HL-60 (cell line): ENCODE data around the gene ST3GAL4.
"Not testable (repeated sequence)": the region's sequence is repeated elsewhere in the genome, so short reads cannot be mapped to it uniquely, and the experiment has no call there.

Experiments used
- DNase-seq, 2 experiments: peaks; one replicate each; pipeline ENCODE4 v3.0.0-alpha.2; 2010 to 2020; ENCODE audit warnings: low read depth in 1 of 2, low spot score in 1 of 2
- H3K27ac ChIP-seq: fragments of 250-450 bp; sonication (Bioruptor Pico); replicated peaks from 2 replicates; pipeline ENCODE4 v1.5.1; 2020; ENCODE audit warnings: mild to moderate bottlenecking, moderate library complexity
- H3K27me3 ChIP-seq: fragments of 250-450 bp; sonication (Bioruptor Pico); 2 replicates; pipeline ENCODE4 v1.5.1; 2021; ENCODE audit warnings: mild to moderate bottlenecking, moderate library complexity; ENCODE audit not compliant: insufficient read depth, poor library complexity, severe bottlenecking
- H3K4me3 ChIP-seq: replicated peaks from 2 replicates; pipeline ENCODE4 v1.5.1; 2011; ENCODE audit warnings: mild to moderate bottlenecking, control low read depth, low read length; ENCODE audit not compliant: insufficient read depth
- CTCF ChIP-seq: IDR thresholded peaks from one replicate; pipeline ENCODE4 v1.5.1; 2011; ENCODE audit warnings: low read length, control low read depth, inconsistent platforms; ENCODE audit not compliant: insufficient read depth
- GABPA ChIP-seq: IDR thresholded peaks from 2 replicates; pipeline ENCODE4 v1.6.1; 2012; ENCODE audit warnings: low read depth
- POLR2AphosphoS5 ChIP-seq: IDR thresholded peaks from 2 replicates; pipeline ENCODE4 v1.6.1; 2012; ENCODE audit warnings: low read depth
- REST ChIP-seq: IDR thresholded peaks from 2 replicates; pipeline ENCODE4 v1.6.1; 2012; ENCODE audit warnings: low read depth; ENCODE audit not compliant: insufficient replicate concordance
- SPI1 ChIP-seq: IDR thresholded peaks from 2 replicates; pipeline ENCODE4 v1.6.1; 2012; ENCODE audit warnings: low read depth, mild to moderate bottlenecking, borderline replicate concordance

ST3GAL4 gene

GRCh38 chr11:126361400-126361799 lies 5.9 kb downstream of the ST3GAL4 start:
- TF ChIP-seq SPI1 (peak; percentile 54; the same call in 1 of the 2 replicates), POLR2AphosphoS5 (no peak)
- DNase-seq, result no peak
- Histone ChIP-seq H3K27ac (peak overlapping the region; percentile 11), H3K27me3 (no peaks in the 10 kb centered on the region), H3K4me3 (no peak overlapping the region)

GRCh38 chr11:126362879-126363655 lies 7.6 kb downstream of the ST3GAL4 start:
- TF ChIP-seq SPI1, result no peak
- TF ChIP-seq CTCF, result no peak
- TF ChIP-seq POLR2AphosphoS5, result no peak
- no peak for TF ChIP-seq GABPA
- no peak for TF ChIP-seq REST
- no peak for DNase-seq
- Histone ChIP-seq H3K27ac (peak overlapping the region; percentile 9; the same call in 1 of the 2 replicates), H3K27me3 (no peaks in the 10 kb centered on the region), H3K4me3 (no peak overlapping the region)

GRCh38 chr11:126363706-126364248 lies 8.3 kb downstream of the ST3GAL4 start:
- no peak for DNase-seq
- Histone ChIP-seq H3K27ac (peak overlapping the region; percentile 27; the same call in 1 of the 2 replicates), H3K27me3 (no peaks in the 10 kb centered on the region), H3K4me3 (no peak overlapping the region)
- TF ChIP-seq GABPA, result no peak
- no peak for TF ChIP-seq CTCF
- no peak for TF ChIP-seq POLR2AphosphoS5
- TF ChIP-seq SPI1, result no peak
- no peak for TF ChIP-seq REST

GRCh38 chr11:126364735-126365134 lies 9.2 kb downstream of the ST3GAL4 start:
- not testable (repeated sequence) for H3K27me3 ChIP-seq, DNase-seq, H3K27ac ChIP-seq, H3K4me3 ChIP-seq

GRCh38 chr11:126365508-126365907 lies 10.0 kb downstream of the ST3GAL4 start:
- H3K27ac ChIP-seq, DNase-seq: not testable (repeated sequence)

More at GRCh38 chr11:126365508-126365907, 10.0 kb downstream of the ST3GAL4 start:
- not testable (repeated sequence) for H3K27me3 ChIP-seq, H3K4me3 ChIP-seq
